ENCODE results near the gene PRELID2. TPM values are rescaled to one million over a fixed set of nuclear protein-coding genes. Genes with fewer than 3 reads are reported as not detected.
A peak's percentile ranks its signal among the peaks of the same experiment; 100 is the strongest.

The PRELID2 gene
- total RNA-seq, 3 donors from 2014 or later = 15.5 to 24.6 (median 23.1) TPM

DNA sequence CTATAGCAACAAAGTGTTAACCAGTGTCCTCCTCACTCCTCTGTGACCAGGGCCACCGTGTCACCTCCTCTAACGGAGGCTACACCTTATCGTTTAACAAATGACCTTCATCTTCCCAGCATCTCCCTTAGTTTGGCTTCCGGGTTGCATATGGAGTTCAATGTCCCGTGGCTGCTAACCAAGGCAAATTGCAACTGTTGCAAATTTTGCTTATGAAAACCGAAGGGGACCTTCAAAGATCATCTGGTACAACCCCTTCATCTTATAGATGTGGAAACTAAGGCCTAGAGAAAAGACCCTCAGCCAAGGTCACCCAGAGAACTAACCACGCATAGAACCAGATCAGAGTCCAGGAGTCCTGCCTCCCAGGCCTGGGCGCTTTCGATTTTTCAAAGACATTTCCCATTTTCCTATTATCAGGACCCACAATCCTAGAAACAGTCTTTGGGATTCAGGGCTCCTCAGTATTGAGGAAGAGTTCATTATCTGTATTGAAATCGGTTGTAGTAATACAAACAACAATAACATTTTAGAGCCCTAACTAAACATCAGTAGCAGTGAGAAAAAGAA is 1.4 kb downstream of the PRELID2 start:
- Histone ChIP-seq H3K9me3 (no peaks in the 10 kb centered on the region), H3K27me3 (no peaks in the 10 kb centered on the region), H3K4me1 (peaks cover 0 to 9% of the 10 kb centered on the region in 2 donors), H3K27ac (no peak overlapping the region), H3K36me3 (no peaks in the 10 kb centered on the region), H3K4me3 (peak overlapping the region in 1 of 3 donors; percentile 85)
- intact Hi-C loops (cut with DNase I; ENCODE audit: low total_unique reads) = no loop called here
- no peak for DNase-seq (ENCODE audit: low spot score in 2 of 2)
- no peak for TF ChIP-seq POLR2A (IDR thresholded peaks at IDR 0.05)
- no peak for TF ChIP-seq POLR2AphosphoS5 (IDR thresholded peaks at IDR 0.05)
- TF ChIP-seq, protein P1, sequence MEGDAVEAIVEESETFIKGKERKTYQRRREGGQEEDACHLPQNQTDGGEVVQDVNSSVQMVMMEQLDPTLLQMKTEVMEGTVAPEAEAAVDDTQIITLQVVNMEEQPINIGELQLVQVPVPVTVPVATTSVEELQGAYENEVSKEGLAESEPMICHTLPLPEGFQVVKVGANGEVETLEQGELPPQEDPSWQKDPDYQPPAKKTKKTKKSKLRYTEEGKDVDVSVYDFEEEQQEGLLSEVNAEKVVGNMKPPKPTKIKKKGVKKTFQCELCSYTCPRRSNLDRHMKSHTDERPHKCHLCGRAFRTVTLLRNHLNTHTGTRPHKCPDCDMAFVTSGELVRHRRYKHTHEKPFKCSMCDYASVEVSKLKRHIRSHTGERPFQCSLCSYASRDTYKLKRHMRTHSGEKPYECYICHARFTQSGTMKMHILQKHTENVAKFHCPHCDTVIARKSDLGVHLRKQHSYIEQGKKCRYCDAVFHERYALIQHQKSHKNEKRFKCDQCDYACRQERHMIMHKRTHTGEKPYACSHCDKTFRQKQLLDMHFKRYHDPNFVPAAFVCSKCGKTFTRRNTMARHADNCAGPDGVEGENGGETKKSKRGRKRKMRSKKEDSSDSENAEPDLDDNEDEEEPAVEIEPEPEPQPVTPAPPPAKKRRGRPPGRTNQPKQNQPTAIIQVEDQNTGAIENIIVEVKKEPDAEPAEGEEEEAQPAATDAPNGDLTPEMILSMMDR (IDR thresholded peaks at IDR 0.05) = no peak

DNA sequence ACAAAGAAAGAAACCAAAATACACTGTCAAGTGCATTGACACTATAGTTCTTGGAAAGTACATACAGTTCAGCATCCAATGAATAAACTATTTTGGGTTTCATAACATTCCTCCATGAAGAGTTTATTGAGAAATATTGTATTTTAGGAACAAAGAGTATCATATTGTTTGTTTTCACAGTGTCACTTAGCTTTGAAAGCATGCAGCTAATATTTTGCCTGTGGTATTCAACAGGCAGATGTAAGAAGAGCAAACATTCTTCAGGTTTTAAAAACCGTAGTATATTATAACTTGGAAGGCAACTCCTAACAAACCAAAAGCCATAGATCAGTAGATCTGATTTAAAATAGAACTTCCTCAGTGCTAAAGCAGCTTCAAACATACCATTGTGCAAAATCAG is 4.5 kb downstream of the PRELID2 start:
- intact Hi-C loops (cut with DNase I; ENCODE audit: low total_unique reads) = no loop called here
- Histone ChIP-seq H3K27ac (peak overlapping the region in 1 of 2 donors; percentile 45), H3K4me1 (peaks cover 0 to 9% of the 10 kb centered on the region in 2 donors), H3K4me3 (no peak overlapping the region), H3K27me3 (no peaks in the 10 kb centered on the region), H3K36me3 (no peaks in the 10 kb centered on the region), H3K9me3 (no peaks in the 10 kb centered on the region)
- TF ChIP-seq POLR2AphosphoS5 (IDR thresholded peaks at IDR 0.05) (no peak), POLR2A (IDR thresholded peaks at IDR 0.05) (no peak)
- TF ChIP-seq, protein P1 (IDR thresholded peaks at IDR 0.05) = no peak
- no peak for DNase-seq (ENCODE audit: low spot score in 2 of 2)

DNA sequence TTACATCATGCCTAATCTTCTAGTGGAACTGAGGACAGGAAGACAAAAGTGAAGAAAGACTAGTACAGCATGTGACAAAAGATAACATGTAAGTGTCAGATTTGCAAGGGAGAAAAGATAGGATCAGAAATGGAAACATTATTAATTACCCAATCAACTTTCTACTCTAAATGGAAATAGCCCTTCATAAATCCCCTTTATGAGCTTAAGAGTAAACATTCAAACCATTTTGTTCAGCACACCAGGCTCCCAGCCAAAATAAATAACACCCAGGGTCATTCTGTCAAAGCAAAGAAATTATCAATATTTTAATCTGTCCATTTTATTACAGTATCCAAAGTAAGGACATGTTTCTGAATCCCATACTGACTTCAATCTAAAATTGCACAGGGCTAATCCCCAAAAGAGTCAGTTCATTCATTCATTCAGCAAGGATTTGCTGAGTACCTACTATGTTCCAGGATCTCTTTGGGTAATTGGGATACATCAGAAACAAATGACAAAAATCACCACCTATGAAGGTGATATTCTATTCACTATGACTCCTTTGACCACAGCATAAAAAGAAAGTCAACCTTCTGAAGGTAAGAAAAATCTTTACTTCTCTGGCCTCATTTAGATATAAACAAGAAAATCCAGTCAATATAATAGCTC is 5.3 kb downstream of the PRELID2 start:
- no peaks in the 10 kb centered on the region for H3K9me3 ChIP-seq
- H3K4me3 ChIP-seq = no peak overlapping the region
- intact Hi-C loops (cut with DNase I; ENCODE audit: low total_unique reads) = loop anchor here (10.0 kb wide), 1 partner anchor 525 kb away; no protein-coding TSS in a partner anchor
- H3K27ac ChIP-seq = no peak overlapping the region
- DNase-seq (ENCODE audit: low spot score in 2 of 2) = no peak
- H3K36me3 ChIP-seq = no peaks in the 10 kb centered on the region
- TF ChIP-seq, protein P1 (IDR thresholded peaks at IDR 0.05) = no peak
- no peak for TF ChIP-seq POLR2AphosphoS5 (IDR thresholded peaks at IDR 0.05)
- no peak for TF ChIP-seq POLR2A (IDR thresholded peaks at IDR 0.05)
- H3K27me3 ChIP-seq = no peaks in the 10 kb centered on the region
- H3K4me1 ChIP-seq = peaks cover 0 to 9% of the 10 kb centered on the region in 2 donors

DNA sequence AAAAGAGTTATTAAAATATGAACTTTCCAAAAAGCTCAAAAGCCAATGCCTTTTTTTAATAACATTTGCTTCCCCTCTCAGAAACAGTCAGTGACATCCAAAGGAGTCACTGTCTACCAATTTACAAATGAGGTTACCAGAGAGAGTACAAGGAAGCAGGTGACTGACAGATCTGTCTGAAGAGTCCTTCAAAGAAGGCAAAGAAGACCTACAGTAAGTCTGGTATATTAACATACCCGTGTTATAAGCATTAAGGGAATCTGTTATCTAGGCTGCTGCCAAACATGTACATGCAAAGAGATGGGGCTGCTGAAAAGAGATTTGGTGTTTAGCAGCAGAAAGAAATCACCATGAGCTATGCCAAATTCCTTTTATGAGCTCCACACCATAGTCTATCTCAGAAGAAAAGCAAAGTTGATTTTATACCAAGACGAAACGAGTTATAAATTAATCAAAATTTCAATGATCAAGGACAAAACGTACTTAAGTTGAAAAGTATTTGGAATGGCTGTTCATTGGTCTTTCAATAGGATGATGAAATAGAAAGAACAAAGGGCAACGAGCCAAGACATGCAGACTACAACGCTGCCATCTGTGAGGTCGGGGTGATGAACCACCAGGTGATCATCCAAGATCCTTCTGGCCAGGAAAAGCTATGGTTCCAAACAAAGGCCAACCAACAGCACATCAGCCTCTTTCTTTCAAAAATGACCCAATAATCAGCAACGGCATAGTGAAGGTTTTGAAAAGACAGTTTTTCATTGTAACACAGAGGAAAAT is 8.1 kb downstream of the PRELID2 start:
- Histone ChIP-seq H3K9me3 (no peaks in the 10 kb centered on the region), H3K4me1 (peaks cover 0 to 9% of the 10 kb centered on the region in 2 donors), H3K4me3 (no peak overlapping the region), H3K27me3 (no peaks in the 10 kb centered on the region), H3K27ac (no peak overlapping the region), H3K36me3 (no peaks in the 10 kb centered on the region)
- TF ChIP-seq POLR2AphosphoS5 (IDR thresholded peaks at IDR 0.05) (no peak), POLR2A (IDR thresholded peaks at IDR 0.05) (no peak)
- TF ChIP-seq, protein P1 (IDR thresholded peaks at IDR 0.05) = no peak
- no peak for DNase-seq (ENCODE audit: low spot score in 2 of 2)
- intact Hi-C loops (cut with DNase I; ENCODE audit: low total_unique reads) = loop anchor here (10.0 kb wide), 1 partner anchor 522 kb away; no protein-coding TSS in a partner anchor

Data from breast epithelium (tissue), 4 donors.